Measurements from ENCODE around the gene ASMT. TPM values are rescaled to one million over a fixed set of nuclear protein-coding genes. Genes with fewer than 3 reads are reported as not detected.
"Not testable (repeated sequence)": the region's sequence is repeated elsewhere in the genome, so short reads cannot be mapped to it uniquely, and the experiment has no call there.

The ASMT gene
- total and polyA plus RNA-seq, 5 donors: not detected

DNA sequence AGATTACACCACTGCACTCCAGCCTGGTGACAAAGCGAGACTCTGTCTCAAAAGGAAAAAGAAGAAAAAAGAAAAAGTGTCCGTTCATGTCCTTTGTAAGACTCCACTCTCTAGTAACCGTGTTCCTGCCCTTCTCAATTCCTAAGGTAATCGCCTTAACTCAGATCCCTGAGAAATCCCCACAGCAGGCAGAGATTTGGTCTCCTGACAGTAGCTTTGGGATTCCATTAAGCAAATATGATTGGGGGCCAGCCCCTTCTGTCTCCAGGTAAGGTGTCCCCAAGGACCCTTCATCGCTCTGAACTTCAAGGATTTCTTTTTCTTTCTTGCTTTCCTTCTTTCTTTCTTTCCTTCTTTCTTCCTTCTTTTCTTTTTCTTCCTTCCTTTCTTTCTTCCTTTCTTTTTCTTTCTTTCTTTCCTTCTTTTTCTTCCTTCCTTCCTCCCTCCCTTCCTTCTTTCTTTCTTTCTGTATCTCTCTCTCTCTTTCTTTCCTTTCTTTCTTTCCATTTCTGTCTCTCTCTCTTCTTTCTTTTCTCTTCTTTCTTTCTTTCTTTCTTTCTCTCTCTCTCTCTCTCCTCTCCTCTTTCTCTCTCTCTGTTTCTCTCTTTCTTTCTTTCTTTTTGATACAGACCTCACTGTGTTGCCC, 2.1 kb upstream of the ASMT start:
- H3K4me1 ChIP-seq (ENCODE audit: control insufficient read depth, insufficient read depth, low read length): no peaks in the 10 kb centered on the region
- intact Hi-C loops (cut with DNase I): no loop called here
- no peak for DNase-seq
- H3K27ac ChIP-seq (ENCODE audit: low read length): no peak overlapping the region
- no peaks in the 10 kb centered on the region for H3K9me3 ChIP-seq (ENCODE audit: control insufficient read depth, low read length)
- no peak for ATAC-seq
- no peak overlapping the region for H3K4me3 ChIP-seq (ENCODE audit: low read length)
- no peaks in the 10 kb centered on the region for H3K27me3 ChIP-seq (ENCODE audit: control insufficient read depth, insufficient read depth)
- WGBS: 79% methylated on average over 5 of the region's 5 CpGs

DNA sequence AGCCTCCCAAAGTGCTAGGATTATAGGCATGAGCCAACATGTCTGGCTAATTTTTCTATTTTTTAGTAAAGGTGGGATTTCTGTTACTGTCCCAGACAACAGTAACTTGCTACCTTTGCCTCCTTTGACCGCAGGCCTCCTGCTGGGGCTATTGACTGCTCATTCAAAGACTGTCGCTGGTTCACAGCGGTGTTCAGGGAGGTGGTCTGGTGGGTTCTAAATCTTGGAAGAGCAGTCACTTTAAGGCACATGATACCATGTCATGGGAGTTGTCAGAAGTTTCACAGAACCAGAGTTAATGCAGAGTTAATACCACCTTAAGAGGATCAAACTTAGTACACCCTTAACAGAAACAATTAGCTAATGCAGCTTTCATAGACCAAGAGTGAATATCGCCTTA, 3.8 kb downstream of the ASMT start:
- intact Hi-C loops (cut with DNase I): no loop called here
- no peak overlapping the region for H3K4me3 ChIP-seq (ENCODE audit: low read length)
- no peaks in the 10 kb centered on the region for H3K4me1 ChIP-seq (ENCODE audit: control insufficient read depth, insufficient read depth, low read length)
- DNase-seq (no peak), ATAC-seq (no peak)
- WGBS: 57% methylated on average over 4 of the region's 4 CpGs
- no peaks in the 10 kb centered on the region for H3K9me3 ChIP-seq (ENCODE audit: control insufficient read depth, low read length)
- H3K27ac ChIP-seq (ENCODE audit: low read length): no peak overlapping the region
- H3K27me3 ChIP-seq (ENCODE audit: control insufficient read depth, insufficient read depth): no peaks in the 10 kb centered on the region

DNA sequence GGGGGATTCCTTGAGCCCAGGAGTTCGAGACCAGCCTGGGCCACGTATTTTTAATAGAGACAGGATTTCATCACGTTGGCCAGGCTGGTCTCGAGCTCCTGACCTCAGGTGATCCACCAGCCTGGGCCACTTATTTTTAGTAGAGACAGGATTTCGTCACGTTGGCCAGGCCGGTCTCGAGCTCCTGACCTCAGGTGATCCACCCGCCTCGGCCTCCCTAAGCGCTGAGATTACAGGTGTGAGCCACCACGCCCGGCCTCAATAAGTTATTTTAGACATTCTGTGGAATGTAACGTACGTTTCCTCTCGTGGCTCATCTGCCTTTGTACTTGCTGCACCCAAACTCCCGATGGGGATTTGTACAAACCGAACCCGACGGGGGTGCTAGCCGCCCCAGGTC, 8.8 kb downstream of the ASMT start:
- H3K4me3 ChIP-seq (ENCODE audit: low read length): no peak overlapping the region
- 83% methylated on average over 21 of the region's 21 CpGs for WGBS

DNA sequence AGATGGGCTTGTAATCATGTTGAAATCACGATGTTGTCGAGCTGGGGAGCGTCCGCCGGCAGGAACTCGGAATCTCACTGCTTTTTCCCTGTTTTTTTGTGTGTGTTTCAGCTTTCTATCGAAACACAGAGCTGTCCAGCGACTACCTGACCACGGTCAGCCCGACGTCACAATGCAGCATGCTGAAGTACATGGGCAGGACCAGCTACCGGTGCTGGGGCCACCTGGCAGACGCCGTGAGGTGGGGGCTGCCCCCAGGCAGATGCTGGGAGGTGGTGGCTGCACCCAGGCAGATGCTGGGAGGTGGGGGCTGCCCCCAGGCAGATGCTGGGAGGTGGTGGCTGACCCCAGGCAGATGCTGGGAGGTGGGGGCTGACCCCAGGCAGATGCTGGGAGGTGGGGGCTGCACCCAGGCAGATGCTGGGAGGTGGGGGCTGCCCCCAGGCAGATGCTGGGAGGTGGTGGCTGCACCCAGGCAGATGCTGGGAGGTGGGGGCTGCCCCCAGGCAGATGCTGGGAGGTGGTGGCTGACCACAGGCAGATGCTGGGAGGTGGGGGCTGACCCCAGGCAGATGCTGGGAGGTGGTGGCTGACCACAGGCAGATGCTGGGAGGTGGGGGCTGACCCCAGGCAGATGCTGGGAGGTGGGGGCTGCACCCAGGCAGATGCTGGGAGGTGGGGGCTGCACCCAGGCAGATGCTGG, 9.4 kb downstream of the ASMT start:
- H3K9me3 ChIP-seq (ENCODE audit: control insufficient read depth, low read length); H3K27ac ChIP-seq (ENCODE audit: low read length); H3K27me3 ChIP-seq (ENCODE audit: control insufficient read depth, insufficient read depth); DNase-seq; H3K4me3 ChIP-seq (ENCODE audit: low read length); ATAC-seq; H3K4me1 ChIP-seq (ENCODE audit: control insufficient read depth, insufficient read depth, low read length); intact Hi-C loops (cut with DNase I): not testable (repeated sequence)
- WGBS: 84% methylated on average over 14 of the region's 14 CpGs

More for the DNA sequence above, 8.8 kb downstream of the ASMT start:
- H3K27me3 ChIP-seq (ENCODE audit: control insufficient read depth, insufficient read depth): no peaks in the 10 kb centered on the region
- H3K9me3 ChIP-seq (ENCODE audit: control insufficient read depth, low read length): no peaks in the 10 kb centered on the region
- H3K4me1 ChIP-seq (ENCODE audit: control insufficient read depth, insufficient read depth, low read length): no peaks in the 10 kb centered on the region
- ATAC-seq: no peak
- no peak overlapping the region for H3K27ac ChIP-seq (ENCODE audit: low read length)
- intact Hi-C loops (cut with DNase I): no loop called here
- DNase-seq: no peak

DNA sequence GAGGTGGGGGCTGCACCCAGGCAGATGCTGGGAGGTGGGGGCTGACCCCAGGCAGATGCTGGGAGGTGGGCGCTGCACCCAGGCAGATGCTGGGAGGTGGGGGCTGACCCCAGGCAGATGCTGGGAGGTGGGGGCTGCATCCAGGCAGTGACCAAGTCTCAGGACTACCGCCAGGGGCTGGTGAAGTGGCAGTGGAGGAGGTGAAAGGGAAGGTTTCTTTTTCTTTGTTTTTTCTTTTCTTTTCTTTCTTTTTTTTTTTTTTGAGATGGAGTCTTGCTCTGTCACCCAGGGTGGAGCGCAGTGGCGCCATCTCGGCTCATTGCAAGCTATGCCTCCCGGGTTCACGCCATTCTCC, 10.0 kb downstream of the ASMT start:
- WGBS: 93% methylated on average over 7 of the region's 7 CpGs
- H3K27me3 ChIP-seq (ENCODE audit: control insufficient read depth, insufficient read depth); H3K27ac ChIP-seq (ENCODE audit: low read length); ATAC-seq; H3K9me3 ChIP-seq (ENCODE audit: control insufficient read depth, low read length); DNase-seq; H3K4me1 ChIP-seq (ENCODE audit: control insufficient read depth, insufficient read depth, low read length); H3K4me3 ChIP-seq (ENCODE audit: low read length); intact Hi-C loops (cut with DNase I): not testable (repeated sequence)

DNA sequence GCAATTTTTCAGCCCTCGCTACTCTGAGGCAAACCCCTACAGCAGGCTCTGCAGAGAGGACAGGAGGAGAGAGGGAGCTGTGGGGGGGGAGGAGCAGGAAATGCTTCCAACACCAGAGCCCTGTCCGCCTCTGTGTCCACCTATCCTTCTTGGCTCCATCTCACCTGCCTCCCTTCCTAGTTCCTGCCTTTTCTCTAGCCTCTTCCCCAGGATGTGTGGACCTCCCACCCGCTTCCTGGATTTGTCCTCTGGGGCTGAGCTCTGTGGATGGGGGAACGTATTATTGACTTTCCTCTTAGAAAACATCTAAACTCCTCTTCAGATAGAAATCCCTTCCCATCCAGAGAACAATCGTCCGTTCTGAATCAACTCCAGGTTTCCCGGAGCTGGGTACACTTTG, 14.4 kb downstream of the ASMT start:
- DNase-seq (no peak), ATAC-seq (no peak)
- Histone ChIP-seq H3K4me1 (ENCODE audit: control insufficient read depth, insufficient read depth, low read length) (no peaks in the 10 kb centered on the region), H3K9me3 (ENCODE audit: control insufficient read depth, low read length) (no peaks in the 10 kb centered on the region), H3K27me3 (ENCODE audit: control insufficient read depth, insufficient read depth) (no peaks in the 10 kb centered on the region), H3K4me3 (ENCODE audit: low read length) (no peak overlapping the region), H3K27ac (ENCODE audit: low read length) (no peak overlapping the region)
- WGBS: 71% methylated on average over 7 of the region's 7 CpGs
- intact Hi-C loops (cut with DNase I): no loop called here

DNA sequence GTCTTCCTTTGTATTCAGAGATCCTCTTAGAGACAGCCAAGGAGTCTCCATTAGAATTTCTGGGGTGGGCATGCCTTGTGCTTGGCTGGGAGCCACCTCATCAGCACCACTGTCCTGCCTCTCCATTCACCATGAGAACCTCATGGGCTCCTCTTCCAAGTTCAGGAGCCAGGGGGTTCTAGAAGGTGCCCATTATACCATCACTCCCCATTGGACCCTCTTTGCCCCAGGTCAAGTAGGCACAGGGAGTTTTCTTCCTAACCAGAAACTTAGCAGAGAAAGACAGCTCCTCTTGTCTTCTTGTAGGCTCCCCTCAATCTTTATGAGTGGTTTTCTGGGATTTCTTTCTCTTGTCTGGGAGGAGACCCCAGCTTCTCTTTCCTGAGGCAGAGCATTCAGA, 31.1 kb downstream of the ASMT start:
- no peak for ATAC-seq
- DNase-seq: no peak
- intact Hi-C loops (cut with DNase I): loop anchor here in 2 of 4 donors (5.0 kb wide), 1 partner anchor 946 kb away; no protein-coding TSS in a partner anchor
- Histone ChIP-seq H3K9me3 (ENCODE audit: control insufficient read depth, low read length) (no peaks in the 10 kb centered on the region), H3K4me3 (ENCODE audit: low read length) (no peak overlapping the region), H3K27me3 (ENCODE audit: control insufficient read depth, insufficient read depth) (no peaks in the 10 kb centered on the region), H3K27ac (ENCODE audit: low read length) (no peak overlapping the region), H3K4me1 (ENCODE audit: control insufficient read depth, insufficient read depth, low read length) (no peaks in the 10 kb centered on the region)

DNA sequence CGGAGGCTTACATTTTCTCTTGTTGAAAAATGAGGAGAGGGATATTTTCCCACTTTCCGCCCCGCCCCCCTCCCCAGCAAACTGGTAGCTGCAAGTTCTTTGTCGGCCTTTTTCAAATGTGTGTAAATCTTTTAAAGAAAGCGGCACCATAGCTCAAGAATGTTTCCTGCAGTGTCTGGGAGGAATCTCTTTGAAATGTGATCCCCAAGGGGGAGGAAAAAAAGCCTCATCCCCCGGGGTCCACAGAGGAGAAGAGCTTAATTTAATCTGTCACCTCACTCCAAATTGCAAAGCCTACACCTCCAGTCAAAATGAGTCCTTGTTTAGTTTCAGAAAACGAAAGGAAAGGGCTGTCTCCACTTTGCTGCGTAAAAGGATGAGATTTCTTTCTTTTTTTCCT, 34.8 kb downstream of the ASMT start:
- no peak overlapping the region for H3K27ac ChIP-seq (ENCODE audit: low read length)
- H3K9me3 ChIP-seq (ENCODE audit: control insufficient read depth, low read length): no peaks in the 10 kb centered on the region
- H3K4me1 ChIP-seq (ENCODE audit: control insufficient read depth, insufficient read depth, low read length): no peaks in the 10 kb centered on the region
- no peak overlapping the region for H3K4me3 ChIP-seq (ENCODE audit: low read length)
- H3K27me3 ChIP-seq (ENCODE audit: control insufficient read depth, insufficient read depth): no peaks in the 10 kb centered on the region
- WGBS: 27% methylated on average over 8 of the region's 8 CpGs
- ATAC-seq (no peak), DNase-seq (no peak)
- intact Hi-C loops (cut with DNase I): loop anchor here in 3 of 4 donors (5.0 kb wide), 1 partner anchor 943 kb away; no protein-coding TSS in a partner anchor

DNA sequence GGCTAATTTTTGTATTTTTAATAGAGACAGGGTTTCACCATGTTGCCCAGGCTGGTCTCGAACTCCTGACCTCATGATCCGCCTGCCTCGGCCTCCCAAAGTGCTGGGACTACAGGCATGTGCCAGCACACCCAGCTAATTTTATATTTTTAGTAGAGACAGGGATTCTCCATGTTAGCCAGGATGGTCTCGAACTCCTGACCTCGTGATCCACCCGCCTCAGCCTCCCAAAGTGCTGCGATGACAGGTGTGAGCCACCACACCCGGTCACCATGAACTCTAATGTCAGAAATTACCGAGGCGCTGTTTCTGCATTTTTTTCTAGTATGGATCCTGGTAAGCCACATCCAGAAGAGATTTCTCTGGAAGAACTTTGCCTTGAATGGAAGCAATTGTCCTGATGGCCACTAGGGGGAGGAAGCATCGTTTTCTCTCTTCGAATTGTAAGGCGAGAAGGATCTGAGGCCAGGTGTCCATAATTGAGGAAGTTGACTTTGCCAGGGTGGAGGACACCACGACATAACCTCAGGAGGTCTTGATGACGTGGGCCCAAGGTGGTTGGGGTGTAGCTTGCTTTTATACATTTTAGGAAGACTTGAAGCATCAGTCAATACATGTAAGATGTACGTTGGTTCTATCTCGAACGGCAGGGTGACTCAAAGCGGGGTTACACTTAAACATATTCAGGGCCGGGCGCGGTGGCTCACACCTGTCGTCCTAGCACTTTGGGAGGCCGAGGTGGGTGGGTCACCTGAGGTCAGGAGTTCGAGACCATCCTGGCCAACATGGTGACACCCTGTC, 37.4 kb downstream of the ASMT start:
- 58% methylated on average over 25 of the region's 25 CpGs for WGBS
- intact Hi-C loops (cut with DNase I): loop anchor here in 1 of 4 donors (5.0 kb wide), 1 partner anchor 940 kb away; no protein-coding TSS in a partner anchor
- not testable (repeated sequence) for DNase-seq; H3K27ac ChIP-seq (ENCODE audit: low read length); H3K27me3 ChIP-seq (ENCODE audit: control insufficient read depth, insufficient read depth); ATAC-seq; H3K9me3 ChIP-seq (ENCODE audit: control insufficient read depth, low read length); H3K4me3 ChIP-seq (ENCODE audit: low read length); H3K4me1 ChIP-seq (ENCODE audit: control insufficient read depth, insufficient read depth, low read length)

DNA sequence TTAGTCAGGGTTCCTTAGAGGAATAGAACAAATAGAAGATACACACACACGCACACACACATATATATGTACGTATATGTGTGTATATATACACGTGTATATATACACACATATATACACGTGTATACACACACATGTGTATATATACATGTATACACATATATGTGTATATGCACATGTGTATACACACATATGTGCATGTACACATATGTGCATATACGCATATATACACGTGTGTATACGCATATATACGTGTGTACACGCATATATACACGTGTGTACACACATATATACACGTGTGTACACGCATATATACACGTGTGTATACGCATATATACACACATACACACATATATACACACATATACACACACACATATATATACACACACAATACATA, 41.5 kb downstream of the ASMT start:
- DNase-seq: no peak
- WGBS: 78% methylated on average over 14 of the region's 14 CpGs
- H3K27me3 ChIP-seq (ENCODE audit: control insufficient read depth, insufficient read depth): no peaks in the 10 kb centered on the region
- ATAC-seq: no peak
- no peaks in the 10 kb centered on the region for H3K4me1 ChIP-seq (ENCODE audit: control insufficient read depth, insufficient read depth, low read length)
- no peaks in the 10 kb centered on the region for H3K9me3 ChIP-seq (ENCODE audit: control insufficient read depth, low read length)
- intact Hi-C loops (cut with DNase I): no loop called here
- no peak overlapping the region for H3K27ac ChIP-seq (ENCODE audit: low read length)
- H3K4me3 ChIP-seq (ENCODE audit: low read length): no peak overlapping the region

All from right cardiac atrium (tissue), 5 donors.